HG02798 (cell line): ENCODE results near the gene WDFY2.

Source experiments
- ATAC-seq: cut with Tn5 transposase; IDR thresholded peaks from one replicate; pipeline ENCODE4 v1.9.1; 2021; ENCODE audit warnings: mild to moderate bottlenecking; ENCODE audit not compliant: unreplicated experiment, poor library complexity

Gene WDFY2

GRCh38 chr13:51729866-51730553 lies 145.7 kb downstream of the WDFY2 start:
- no peak for ATAC-seq

GRCh38 chr13:51730927-51731326 lies 146.7 kb downstream of the WDFY2 start:
- no peak for ATAC-seq

GRCh38 chr13:51731759-51732158 lies 147.5 kb downstream of the WDFY2 start:
- ATAC-seq: no peak

GRCh38 chr13:51733374-51734298 lies 149.4 kb downstream of the WDFY2 start:
- no peak for ATAC-seq

- no peak for ATAC-seq
Observed at GRCh38 chr13:51734786-51735185, 150.5 kb downstream of the WDFY2 start.

GRCh38 chr13:51737609-51738008 lies 153.3 kb downstream of the WDFY2 start:
- ATAC-seq: no peak

GRCh38 chr13:51738226-51738905 lies 154.1 kb downstream of the WDFY2 start:
- no peak for ATAC-seq

GRCh38 chr13:51739027-51739764 lies 154.9 kb downstream of the WDFY2 start:
- ATAC-seq: no peak

- no peak for ATAC-seq
Observed at GRCh38 chr13:51740698-51741097, 156.4 kb downstream of the WDFY2 start.

GRCh38 chr13:51742031-51742430 lies 157.8 kb downstream of the WDFY2 start:
- ATAC-seq: no peak

- ATAC-seq: no peak
Observed at GRCh38 chr13:51742611-51743010, 158.3 kb downstream of the WDFY2 start.

GRCh38 chr13:51745243-51745642 lies 161.0 kb downstream of the WDFY2 start:
- no peak for ATAC-seq

GRCh38 chr13:51746802-51747201 lies 162.5 kb downstream of the WDFY2 start:
- ATAC-seq: no peak

- ATAC-seq: no peak
Observed at GRCh38 chr13:51747438-51748434, 163.5 kb downstream of the WDFY2 start.

GRCh38 chr13:51756651-51757050 lies 172.4 kb downstream of the WDFY2 start:
- no peak for ATAC-seq

- ATAC-seq: no peak
Observed at GRCh38 chr13:51758691-51759090, 174.4 kb downstream of the WDFY2 start.

- no peak for ATAC-seq
Observed at GRCh38 chr13:51759240-51759639, 175.0 kb downstream of the WDFY2 start.

- no peak for ATAC-seq
Observed at GRCh38 chr13:51760592-51760991, 176.3 kb downstream of the WDFY2 start.
